Measurements from ENCODE around the gene OTP.

- TF ChIP-seq CTCF (IDR thresholded peaks at IDR 0.05) = no peak
- no peak for TF ChIP-seq POLR2AphosphoS5 (IDR thresholded peaks at IDR 0.05)
- TF ChIP-seq POLR2A (IDR thresholded peaks at IDR 0.05) = no peak
Observed at GRCh38 chr5:77607324-77607723, 31.2 kb downstream of the OTP start.

Data from prostate gland (tissue), 2 donors.